K562 (cell line): ENCODE results near the gene ARHGAP26.

ENCODE experiments used
- CBX1 ChIP-seq: sonication (generic); IDR thresholded peaks from 2 replicates; pipeline ENCODE4 v1.6.1; 2016; ENCODE audit warnings: antibody characterized with exemption, low read depth, mild to moderate bottlenecking
- CTCF ChIP-seq, 3 experiments: IDR thresholded peaks in 2 of 3; conservative IDR thresholded peaks in 1 of 3; 2 replicates each; pipeline ENCODE4 v1.5.1; 2011 to 2012; ENCODE audit warnings: low read length in 3 of 3, mild to moderate bottlenecking in 3 of 3, control low read depth in 2 of 3, improper control_type of control experiment in 1 of 3, inconsistent platforms in 1 of 3, low read depth in 1 of 3, mixed read lengths in 1 of 3, moderate library complexity in 1 of 3; ENCODE audit not compliant: insufficient read depth in 2 of 3
- EP300 ChIP-seq: IDR thresholded peaks from 2 replicates; pipeline ENCODE4 v1.6.1; 2012; ENCODE audit warnings: low read length, improper control_type of control experiment
- EZH2 ChIP-seq: IDR thresholded peaks from 2 replicates; pipeline ENCODE4 v1.6.1; 2012; ENCODE audit warnings: low read depth, mild to moderate bottlenecking, inconsistent platforms, low read length, borderline replicate concordance
- FOXP1 ChIP-seq: sonication (generic); formaldehyde crosslinking; IDR thresholded peaks from 2 replicates; pipeline ENCODE4 v1.8.0; 2022; ENCODE audit warnings: mild to moderate bottlenecking, missing genetic modification reagents
- GABPB1 ChIP-seq: sonication (generic); formaldehyde crosslinking; IDR thresholded peaks from 2 replicates; pipeline ENCODE4 v1.8.0; 2022; ENCODE audit warnings: mild to moderate bottlenecking, missing genetic modification reagents
- POLR2A ChIP-seq: fragments of 450-650 bp; conservative IDR thresholded peaks from 2 replicates; pipeline ENCODE4 v1.6.1; 2016
- SP1 ChIP-seq: sonication (generic); formaldehyde crosslinking; IDR thresholded peaks from 2 replicates; pipeline ENCODE4 v1.8.1; 2022; ENCODE audit warnings: mild to moderate bottlenecking, missing genetic modification reagents
- THAP7 ChIP-seq: fragments of 250-450 bp; sonication (Bioruptor Pico); IDR thresholded peaks from 2 replicates; pipeline ENCODE4 v1.5.0; 2021
- ZKSCAN1 ChIP-seq: fragments of 150-350 bp; IDR thresholded peaks from 2 replicates; pipeline ENCODE4 v1.6.1; 2016; ENCODE audit warnings: low read depth, low read length
- ZNF398 ChIP-seq: fragments of 250-450 bp; sonication (Bioruptor Pico); IDR thresholded peaks from 2 replicates; pipeline ENCODE4 v1.8.0; 2021; ENCODE audit warnings: moderate library complexity, mild to moderate bottlenecking, inconsistent platforms
- ZNF764 ChIP-seq: fragments of 250-450 bp; sonication (Bioruptor Pico); IDR thresholded peaks from 2 replicates; pipeline ENCODE4 v1.4.0; 2020; ENCODE audit warnings: low read depth, mild to moderate bottlenecking, moderate library complexity

GRCh38 chr5:142929587-142929986 is 159.4 kb downstream of the ARHGAP26 start:
- TF ChIP-seq GABPB1 (CRISPR knock-in tag) (no peak), SP1 (CRISPR knock-in tag) (no peak), EZH2 (no peak), ZKSCAN1 (no peak), EP300 (no peak), CTCF (IDR thresholded peaks at IDR 0.05 in 2 of 3, conservative IDR thresholded peaks at IDR 0.05 in 1 of 3; ENCODE audit: insufficient read depth in 2 of 3, low read depth in 1 of 3, low read length in 3 of 3) (no peak), THAP7 (CRISPR knock-in tag) (no peak), POLR2A (no peak), FOXP1 (CRISPR knock-in tag) (no peak), ZNF398 (CRISPR knock-in tag) (no peak), ZNF764 (CRISPR knock-in tag) (no peak), CBX1 (no peak)
